Stimulated activated naive CD8-positive, alpha-beta T cell treated with anti-CD3 and anti-CD28 coated beads, Interleukin-15, amount 100 ng/mL, for 72 hours (primary cell): ENCODE measurements around the gene HECW1.
A peak's percentile ranks its signal among the peaks of the same experiment; 100 is the strongest.
"Not testable (repeated sequence)": the region's sequence is repeated elsewhere in the genome, so short reads cannot be mapped to it uniquely, and the experiment has no call there.

Source experiments
- ATAC-seq: fragments of 150-1000 bp; cut with Tn5 transposase; 2 replicates; pipeline ENCODE4 v1.10.0; 2021; ENCODE audit warnings: mild to moderate bottlenecking, moderate library complexity
- DNase-seq, 2 donors: peaks; one replicate each; pipeline ENCODE4 v3.0.0; 2021 to 2022
- H3K27ac Mint-ChIP-seq, 2 donors: one replicate each; pipeline ENCODE4 v1.8.0; 2022; ENCODE audit warnings: mild to moderate bottlenecking in 2 of 2, mixed read lengths in 2 of 2, moderate library complexity in 2 of 2
- H3K27me3 Mint-ChIP-seq: one replicate; pipeline ENCODE4 v1.8.0; 2022; ENCODE audit warnings: mixed read lengths
- H3K4me1 Mint-ChIP-seq: one replicate; pipeline ENCODE4 v1.8.0; 2022; ENCODE audit warnings: mild to moderate bottlenecking, mixed read lengths
- H3K4me3 Mint-ChIP-seq, 2 donors: one replicate each; pipeline ENCODE4 v1.8.0; 2022; ENCODE audit warnings: mild to moderate bottlenecking in 2 of 2, mixed read lengths in 2 of 2, moderate library complexity in 1 of 2
- H3K9me3 Mint-ChIP-seq, 2 donors: one replicate each; pipeline ENCODE4 v1.8.0; 2022; ENCODE audit warnings: mixed read lengths in 2 of 2

HECW1 gene

DNA sequence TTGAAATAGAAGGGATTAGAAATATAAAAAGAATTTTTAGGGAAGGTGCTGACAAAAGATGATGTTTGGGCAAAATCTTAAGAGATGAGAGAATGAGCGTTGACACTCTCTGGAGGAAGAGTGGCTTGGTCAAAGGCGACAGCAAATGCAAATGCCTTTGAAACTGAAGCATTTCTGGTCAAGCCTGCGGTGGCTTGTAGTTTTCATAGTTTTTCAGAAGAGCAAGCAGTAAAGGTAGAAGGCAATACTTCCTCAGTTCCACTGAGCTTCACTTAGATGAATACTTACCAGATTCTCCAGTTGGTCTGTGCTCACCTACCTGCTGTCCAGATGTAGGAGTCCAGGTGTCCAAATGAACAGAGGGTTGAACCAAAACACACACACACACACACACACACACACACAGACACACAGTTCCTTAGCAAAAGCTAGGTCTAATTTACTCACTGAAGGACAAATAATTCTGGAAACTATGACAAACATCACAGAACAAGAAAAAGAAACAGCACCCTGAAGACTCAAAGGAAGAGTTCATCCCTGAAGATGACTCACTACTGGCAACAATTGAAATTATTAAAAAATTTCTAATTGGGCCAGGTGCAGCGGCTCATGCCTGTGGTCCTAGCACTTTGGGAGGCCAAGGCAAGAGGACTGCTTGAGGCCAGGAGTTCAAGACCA is 458.4 kb downstream of the HECW1 start:
- Mint-ChIP-seq H3K4me3 (no peak overlapping the region), H3K27me3 (no peaks in the 10 kb centered on the region), H3K4me1 (peaks cover 37% of the 10 kb centered on the region), H3K27ac (no peak overlapping the region), H3K9me3 (no peaks in the 10 kb centered on the region)
- ATAC-seq (no peak), DNase-seq (no peak)

GRCh38 chr7:43572516-43573049 is 460.1 kb downstream of the HECW1 start:
- no peaks in the 10 kb centered on the region for H3K27me3 Mint-ChIP-seq
- H3K27ac Mint-ChIP-seq: peak overlapping the region in 1 of 2 donors; percentile 57
- peak overlapping the region in 1 of 2 donors; percentile 2 for H3K4me3 Mint-ChIP-seq
- DNase-seq (peak in 1 of 2 donors; percentile 40), ATAC-seq (peak; percentile 95)
- H3K9me3 Mint-ChIP-seq: no peaks in the 10 kb centered on the region
- peaks cover 42% of the 10 kb centered on the region for H3K4me1 Mint-ChIP-seq

DNA sequence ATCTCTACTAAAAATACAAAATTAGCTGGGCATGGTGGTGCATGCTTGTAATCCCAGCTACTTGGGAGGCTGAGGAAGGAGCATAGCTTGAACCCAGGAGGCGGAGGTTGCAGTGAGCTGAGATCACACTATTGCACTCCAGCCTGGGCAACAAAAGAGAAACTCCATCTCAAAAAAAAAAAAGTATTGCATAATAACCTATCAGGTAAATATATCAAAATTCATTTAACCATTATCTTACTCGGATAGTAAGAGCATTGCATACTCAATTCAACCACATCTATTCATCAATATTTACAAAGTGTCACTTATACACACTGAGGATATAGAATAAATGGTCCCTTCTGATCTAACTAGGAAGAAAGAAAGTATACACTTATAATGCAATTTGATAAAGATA is 461.4 kb downstream of the HECW1 start:
- DNase-seq, H3K27me3 Mint-ChIP-seq, H3K9me3 Mint-ChIP-seq, H3K4me3 Mint-ChIP-seq, ATAC-seq, H3K27ac Mint-ChIP-seq: not testable (repeated sequence)
- peaks cover 39% of the 10 kb centered on the region for H3K4me1 Mint-ChIP-seq

DNA sequence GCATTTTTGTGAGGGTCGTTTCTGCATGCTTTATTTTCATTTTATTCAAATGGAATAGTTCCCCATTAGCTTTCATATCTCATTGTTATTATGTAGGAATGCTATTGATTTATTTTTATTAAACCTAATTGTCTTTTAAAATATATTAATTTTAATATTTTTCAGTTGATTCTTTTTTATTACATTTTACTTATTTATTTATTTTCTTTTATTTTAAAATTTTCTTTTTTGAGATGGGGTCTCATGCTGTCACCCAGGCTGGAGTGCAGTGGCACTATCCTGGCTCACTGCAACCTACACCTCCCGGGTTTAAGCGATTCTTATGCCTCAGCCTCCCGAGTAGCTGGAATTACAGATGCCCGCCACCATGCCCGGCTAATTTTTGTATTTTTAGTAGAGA is 463.1 kb downstream of the HECW1 start:
- Mint-ChIP-seq H3K4me3 (no peak overlapping the region), H3K27ac (no peak overlapping the region)
- ATAC-seq: no peak

DNA sequence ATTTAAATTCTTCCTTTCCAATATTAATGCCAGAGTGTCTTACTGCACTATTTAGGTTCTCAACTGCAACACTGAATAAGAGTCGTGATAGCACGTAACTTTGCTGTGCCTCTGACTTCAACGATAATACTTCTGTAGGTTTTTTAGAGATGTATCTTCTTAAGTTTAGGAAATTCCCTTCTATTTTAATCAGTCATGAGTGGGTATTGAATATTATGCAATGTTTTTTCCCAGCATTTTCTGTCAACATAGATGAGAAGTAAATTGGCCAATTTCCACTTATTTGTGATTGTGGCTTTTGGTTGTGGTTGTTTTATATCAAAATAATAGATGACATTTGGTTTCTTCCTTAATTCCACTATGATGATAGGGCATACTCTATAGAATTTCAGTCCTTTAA is 463.8 kb downstream of the HECW1 start:
- ATAC-seq (no peak), DNase-seq (no peak)
- Mint-ChIP-seq H3K4me1 (peaks cover 21% of the 10 kb centered on the region), H3K4me3 (no peak overlapping the region), H3K9me3 (no peaks in the 10 kb centered on the region), H3K27ac (no peak overlapping the region), H3K27me3 (peaks cover 2% of the 10 kb centered on the region)

More for the DNA sequence above, 463.1 kb downstream of the HECW1 start:
- DNase-seq: no peak
- Mint-ChIP-seq H3K27me3 (no peaks in the 10 kb centered on the region), H3K4me1 (peaks cover 28% of the 10 kb centered on the region), H3K9me3 (no peaks in the 10 kb centered on the region)

- Mint-ChIP-seq H3K27ac (peak overlapping the region; percentile 23 to 31), H3K4me3 (no peak overlapping the region), H3K9me3 (no peaks in the 10 kb centered on the region), H3K27me3 (peaks cover 13% of the 10 kb centered on the region), H3K4me1 (peaks cover 21% of the 10 kb centered on the region)
- DNase-seq (no peak), ATAC-seq (no peak)
Observed at GRCh38 chr7:43577485-43577951, 465.1 kb downstream of the HECW1 start.

DNA sequence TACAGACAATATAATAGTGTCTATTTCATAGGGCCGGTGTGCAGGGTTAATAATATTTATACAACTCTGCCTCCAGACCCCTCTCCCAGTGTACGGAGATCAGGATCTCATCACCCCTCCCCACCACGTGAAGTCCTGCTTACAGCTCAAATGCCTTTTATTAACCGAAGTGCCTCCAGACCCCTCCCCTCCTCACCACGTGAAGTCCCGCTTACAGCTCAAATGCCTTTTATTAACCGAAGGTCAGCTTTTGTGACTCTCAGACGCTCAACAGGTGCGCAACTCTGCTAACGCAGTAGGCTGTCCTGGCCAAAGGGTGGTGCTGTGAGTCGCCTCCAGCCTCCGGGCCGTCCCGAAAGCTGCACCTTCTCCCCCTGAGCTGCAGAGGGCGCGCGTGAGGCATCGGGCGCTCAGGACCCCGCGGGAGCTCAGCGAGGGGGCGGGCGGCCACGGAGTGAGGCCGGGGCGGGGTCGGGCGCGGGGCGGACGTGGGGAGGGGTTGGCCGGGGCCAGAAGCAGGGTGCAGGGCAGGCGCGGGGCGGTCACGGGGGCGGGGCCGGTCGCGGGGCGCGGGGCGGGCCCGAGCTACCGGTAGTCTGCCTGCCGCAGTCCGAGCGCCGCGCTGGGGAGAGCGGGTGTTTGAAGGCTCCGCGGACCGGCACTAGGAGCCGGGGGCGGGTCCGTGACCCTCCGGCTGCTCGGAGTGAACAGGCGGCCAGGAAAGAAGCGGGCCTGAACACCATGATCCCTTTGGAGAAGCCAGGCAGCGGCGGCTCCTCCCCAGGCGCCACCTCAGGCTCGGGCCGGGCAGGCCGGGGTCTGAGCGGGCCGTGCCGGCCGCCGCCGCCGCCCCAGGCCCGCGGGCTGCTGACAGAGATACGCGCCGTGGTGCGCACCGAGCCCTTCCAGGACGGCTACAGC is 470.3 kb downstream of the HECW1 start, which contains the start of gene STK17A:
Gene STK17A (plus strand): TSS at position 606 of the 921 bp plus-strand sequence. CDS start 136 bp downstream, at position 742.
- peak within 1 kb of the TSS; percentile 89 to 98 for H3K4me3 Mint-ChIP-seq
- no peaks in the 10 kb centered on the region for H3K9me3 Mint-ChIP-seq
- peaks cover 20% of the 10 kb centered on the region for H3K4me1 Mint-ChIP-seq
- DNase-seq: peak; percentile 97 to 98
- peak within 1 kb of the TSS; percentile 95 to 99 for H3K27ac Mint-ChIP-seq
- peak; percentile 82 for ATAC-seq
- peaks cover 13% of the 10 kb centered on the region for H3K27me3 Mint-ChIP-seq

- H3K27ac Mint-ChIP-seq: peak overlapping the region; percentile 95 to 99
- peaks cover 24% of the 10 kb centered on the region for H3K4me1 Mint-ChIP-seq
- peak overlapping the region; percentile 89 to 98 for H3K4me3 Mint-ChIP-seq
- no peaks in the 10 kb centered on the region for H3K9me3 Mint-ChIP-seq
- peak; percentile 57 for ATAC-seq
- peak; percentile 80 to 84 for DNase-seq
- H3K27me3 Mint-ChIP-seq: peaks cover 13% of the 10 kb centered on the region
Observed at GRCh38 chr7:43583424-43584194, 471.2 kb downstream of the HECW1 start.

- DNase-seq (peak; percentile 46 to 52), ATAC-seq (peak; percentile 17)
- H3K27me3 Mint-ChIP-seq: peaks cover 13% of the 10 kb centered on the region
- peak overlapping the region; percentile 95 to 99 for H3K27ac Mint-ChIP-seq
- peaks cover 29% of the 10 kb centered on the region for H3K4me1 Mint-ChIP-seq
- peak overlapping the region; percentile 89 to 98 for H3K4me3 Mint-ChIP-seq
- no peaks in the 10 kb centered on the region for H3K9me3 Mint-ChIP-seq
Observed at GRCh38 chr7:43584195-43584586, 471.7 kb downstream of the HECW1 start.

GRCh38 chr7:43584733-43585132 is 472.3 kb downstream of the HECW1 start:
- peak overlapping the region; percentile 95 to 99 for H3K27ac Mint-ChIP-seq
- DNase-seq: peak in 1 of 2 donors; percentile 37
- peaks cover 35% of the 10 kb centered on the region for H3K4me1 Mint-ChIP-seq
- peak overlapping the region; percentile 89 to 98 for H3K4me3 Mint-ChIP-seq
- ATAC-seq, H3K9me3 Mint-ChIP-seq: not testable (repeated sequence)
- H3K27me3 Mint-ChIP-seq: peaks cover 13% of the 10 kb centered on the region

GRCh38 chr7:43585562-43585961 is 473.1 kb downstream of the HECW1 start:
- H3K9me3 Mint-ChIP-seq: no peaks in the 10 kb centered on the region
- H3K4me3 Mint-ChIP-seq: peak overlapping the region; percentile 89 to 98
- H3K27ac Mint-ChIP-seq: peak overlapping the region; percentile 99
- H3K27me3 Mint-ChIP-seq: peaks cover 13% of the 10 kb centered on the region
- peaks cover 43% of the 10 kb centered on the region for H3K4me1 Mint-ChIP-seq
- DNase-seq (no peak), ATAC-seq (no peak)

DNA sequence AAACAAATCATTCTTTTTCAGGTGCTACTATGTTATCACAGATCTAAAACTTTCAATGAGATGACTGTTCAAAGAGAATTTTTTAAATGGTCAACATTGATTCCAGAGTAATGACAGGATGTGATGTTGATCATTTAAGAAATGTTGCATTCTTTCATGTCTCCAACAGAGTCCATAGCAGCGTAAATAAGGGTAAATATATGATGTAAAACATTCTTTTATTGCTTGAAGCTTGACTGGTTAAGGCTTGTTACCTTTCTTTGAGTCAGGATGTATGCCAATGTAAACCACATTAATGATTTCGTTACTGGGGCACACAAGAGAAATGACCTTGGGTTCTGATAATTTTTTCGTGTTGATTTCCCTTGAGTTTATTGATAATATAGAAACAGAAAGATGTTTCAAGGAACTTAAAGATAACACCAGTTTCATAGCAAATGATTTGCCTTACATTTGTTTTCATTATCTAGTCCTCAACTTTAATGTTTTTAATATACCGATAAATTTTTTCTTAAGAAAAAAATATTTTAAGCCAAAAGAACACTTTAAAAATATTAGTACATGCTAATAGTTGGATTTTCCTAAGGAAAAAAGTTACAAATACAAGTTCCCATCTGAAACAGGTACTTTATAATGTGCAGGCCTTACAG is 473.9 kb downstream of the HECW1 start:
- Mint-ChIP-seq H3K4me1 (peaks cover 51% of the 10 kb centered on the region), H3K27me3 (peaks cover 10% of the 10 kb centered on the region), H3K9me3 (no peaks in the 10 kb centered on the region), H3K4me3 (peak overlapping the region; percentile 89 to 98), H3K27ac (peak overlapping the region; percentile 99)
- DNase-seq: no peak
- peak; percentile 32 for ATAC-seq

DNA sequence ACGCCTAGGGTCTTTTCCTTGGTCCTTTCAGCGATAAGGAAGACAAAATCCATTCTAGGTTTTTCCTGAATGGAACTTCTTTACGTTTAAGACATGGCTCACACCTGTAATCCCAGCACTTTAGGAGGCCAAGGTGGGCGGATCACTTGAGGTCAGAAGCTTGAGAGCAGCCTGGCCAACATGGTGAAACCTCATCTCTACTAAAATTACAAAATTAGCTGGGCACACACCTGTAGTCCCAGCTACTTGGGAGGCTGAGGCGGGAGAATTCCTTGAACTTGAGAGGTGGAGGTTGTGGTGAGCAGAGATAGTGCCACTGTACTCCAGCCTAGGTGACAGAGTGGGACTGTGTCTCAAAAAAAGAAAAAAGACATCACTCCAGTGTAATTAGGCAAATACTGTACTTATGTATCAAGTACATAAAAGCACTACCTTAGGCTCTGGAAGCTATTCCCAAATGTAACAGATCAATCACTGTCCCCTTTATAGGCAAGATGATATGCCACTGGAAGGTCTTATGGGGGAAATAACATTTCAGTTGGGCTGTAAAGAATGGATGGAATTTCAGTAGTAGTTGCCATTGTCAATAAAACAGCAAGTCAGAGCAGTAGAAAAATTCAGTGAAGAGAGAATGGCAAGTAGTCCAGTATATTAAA is 476.2 kb downstream of the HECW1 start:
- Mint-ChIP-seq H3K4me3 (peak overlapping the region; percentile 70 to 73), H3K4me1 (peaks cover 63% of the 10 kb centered on the region), H3K27me3 (no peaks in the 10 kb centered on the region), H3K27ac (peak overlapping the region; percentile 54 to 63), H3K9me3 (no peaks in the 10 kb centered on the region)
- DNase-seq: no peak
- no peak for ATAC-seq

DNA sequence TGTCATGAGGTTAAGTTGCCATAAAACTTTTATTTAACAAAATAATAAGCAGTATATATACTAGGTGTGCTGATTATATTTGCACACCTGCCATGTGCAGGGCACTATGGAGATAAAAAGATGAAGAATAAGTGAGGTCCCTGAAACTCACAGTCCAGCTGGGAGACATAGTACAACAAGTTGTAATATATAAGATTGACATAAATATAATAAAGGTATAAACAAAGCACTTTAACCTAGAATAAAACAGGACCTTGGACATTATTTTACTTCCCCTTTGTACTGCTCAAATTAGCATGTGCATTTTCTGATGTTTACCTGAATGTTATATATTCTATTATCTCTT is 476.7 kb downstream of the HECW1 start:
- H3K27me3 Mint-ChIP-seq: no peaks in the 10 kb centered on the region
- H3K4me3 Mint-ChIP-seq: peak overlapping the region; percentile 17 to 73
- ATAC-seq (no peak), DNase-seq (no peak)
- no peak overlapping the region for H3K27ac Mint-ChIP-seq
- H3K9me3 Mint-ChIP-seq: no peaks in the 10 kb centered on the region
- peaks cover 68% of the 10 kb centered on the region for H3K4me1 Mint-ChIP-seq
